ENCODE results near the gene KMO.
A peak's percentile ranks its signal among the peaks of the same experiment; 100 is the strongest.

The KMO gene
- total RNA-seq, result 0 to 0.14 reads per million in 2 donors

DNA sequence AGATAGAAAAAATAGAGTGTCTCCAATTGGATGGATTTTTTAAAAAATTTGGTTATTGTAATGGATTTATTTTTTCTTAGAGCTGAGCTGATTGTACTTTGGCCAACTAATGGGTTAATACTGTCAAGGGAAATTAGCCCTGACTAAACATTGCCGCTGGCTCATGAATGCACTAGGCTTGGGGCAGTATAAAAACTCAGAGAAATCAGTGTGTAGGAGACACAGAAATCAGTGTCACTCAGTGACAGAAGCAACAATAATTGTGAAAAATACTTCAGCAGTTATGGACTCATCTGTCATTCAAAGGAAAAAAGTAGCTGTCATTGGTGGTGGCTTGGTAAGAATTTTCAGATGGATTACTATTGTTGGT is at the start of gene KMO:
Gene KMO (plus strand): TSS at position 217 of the 370 bp plus-strand sequence. CDS start 67 bp downstream, at position 284.
- no peak for DNase-seq

GRCh38 chr1:241482761-241483250 is 49.4 kb upstream of the KMO start:
- DNase-seq, result no peak

- DNase-seq, result no peak
Observed at GRCh38 chr1:241485145-241485544, 47.0 kb upstream of the KMO start.

- no peak for DNase-seq
Observed at GRCh38 chr1:241485554-241485992, 46.6 kb upstream of the KMO start.

- no peak for DNase-seq
Observed at GRCh38 chr1:241488739-241489138, 43.4 kb upstream of the KMO start.

DNA sequence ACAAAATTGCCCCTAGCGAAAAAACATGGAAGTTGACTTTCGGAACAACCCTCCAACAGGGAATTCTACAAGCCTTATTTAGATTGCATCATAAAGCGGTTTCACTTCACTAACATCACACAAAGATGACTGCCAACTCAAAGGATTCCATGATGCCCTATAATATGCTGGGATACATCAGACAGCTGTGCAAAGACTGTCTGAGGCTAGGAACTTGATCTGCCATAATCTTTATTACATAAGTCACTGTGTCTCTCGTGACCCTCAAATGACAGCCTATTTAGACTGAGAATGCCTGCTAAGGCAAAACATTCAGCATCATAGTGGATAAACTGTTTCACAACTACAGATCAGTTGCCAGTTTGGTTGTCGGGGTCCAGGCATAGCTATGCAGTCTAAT is 36.4 kb upstream of the KMO start:
- DNase-seq, result no peak

- no peak for DNase-seq
Observed at GRCh38 chr1:241499910-241500309, 32.3 kb upstream of the KMO start.

GRCh38 chr1:241503444-241503843 is 28.7 kb upstream of the KMO start:
- DNase-seq, result no peak

- no peak for DNase-seq
Observed at GRCh38 chr1:241507189-241507863, 24.9 kb upstream of the KMO start.

GRCh38 chr1:241513378-241513777 is 18.8 kb upstream of the KMO start:
- DNase-seq, result no peak

- no peak for DNase-seq
Observed at GRCh38 chr1:241518476-241519307, 13.5 kb upstream of the KMO start.

DNA sequence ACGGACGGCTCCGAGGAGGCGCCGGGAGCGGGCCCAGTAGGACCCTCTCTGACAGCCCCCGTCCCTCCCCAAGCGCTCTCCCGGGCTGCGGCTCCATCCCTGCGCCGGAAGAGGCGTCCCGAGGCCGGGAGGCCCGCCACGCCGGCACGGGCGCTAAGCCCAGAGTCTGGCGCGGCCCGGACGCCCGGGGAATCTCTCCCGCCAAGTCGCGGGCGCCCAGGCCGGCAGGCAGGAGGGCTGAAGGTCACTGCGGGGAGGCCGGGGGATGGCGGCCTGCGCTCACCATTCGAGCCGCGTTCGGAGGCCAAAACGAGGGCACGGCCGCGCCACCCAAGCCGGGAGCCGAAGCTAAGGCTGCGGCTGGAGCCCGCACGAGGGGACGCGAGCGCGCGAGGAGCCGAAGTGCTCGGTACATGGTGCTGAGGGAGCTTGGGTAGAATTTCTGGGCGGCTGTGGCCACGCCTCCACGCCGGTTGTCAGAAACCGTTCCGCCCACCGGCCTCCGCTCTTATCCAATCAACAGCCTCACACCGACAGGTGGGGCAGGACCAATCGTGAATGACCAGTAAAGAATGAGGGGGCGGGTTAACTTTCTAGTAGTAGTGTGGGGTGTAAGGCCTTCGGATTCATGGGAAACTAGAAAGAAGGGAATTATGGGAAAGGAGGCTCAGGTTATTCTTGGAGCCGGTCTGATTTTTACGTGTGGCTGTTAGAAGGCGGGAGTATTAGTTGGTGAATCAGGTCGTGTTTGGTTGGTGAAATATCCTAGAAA is 12.7 kb upstream of the KMO start, which contains the start of gene FH:
Gene FH (minus strand): TSS at position 448 of the 772 bp plus-strand sequence. CDS start 33 bp downstream, at position 415.
- DNase-seq, result peak; percentile 83

DNA sequence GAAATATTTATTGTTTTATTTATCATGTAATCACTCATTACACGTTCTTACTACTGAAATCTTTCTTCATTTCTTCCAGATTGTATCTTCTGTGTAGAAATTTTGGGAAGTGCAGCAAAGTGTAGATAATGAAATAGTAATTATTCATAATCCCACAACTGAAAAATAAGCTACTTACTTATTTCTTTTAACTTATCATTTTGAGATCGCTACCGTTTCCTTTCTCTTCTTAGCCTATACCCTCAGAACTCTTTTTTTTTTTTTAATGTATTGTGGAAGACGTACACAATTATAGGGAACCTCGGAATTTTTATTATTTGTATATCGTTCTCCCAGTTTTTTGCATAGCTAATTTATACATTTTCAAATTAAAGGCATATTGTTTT is 12.1 kb upstream of the KMO start:
- DNase-seq, result no peak

DNA sequence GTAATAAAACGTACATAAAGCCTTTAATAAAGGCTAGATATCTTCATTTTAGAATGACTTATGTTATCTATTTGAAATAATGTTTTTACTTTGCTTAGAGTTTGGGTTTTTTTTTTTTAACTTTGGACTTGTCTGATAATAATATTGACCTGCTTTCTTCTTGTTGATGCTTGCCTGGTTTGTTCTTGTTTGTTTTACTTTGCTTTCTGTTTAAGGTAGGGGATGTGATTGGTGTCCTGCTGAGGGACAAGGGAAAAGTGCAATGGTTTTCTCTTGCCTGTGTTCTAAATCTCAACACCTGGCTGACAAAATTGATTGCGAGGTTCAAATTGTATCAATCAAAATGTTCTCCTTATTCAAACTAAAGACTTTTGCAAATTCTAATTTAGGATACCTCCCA is 10.5 kb upstream of the KMO start:
- no peak for DNase-seq

DNA sequence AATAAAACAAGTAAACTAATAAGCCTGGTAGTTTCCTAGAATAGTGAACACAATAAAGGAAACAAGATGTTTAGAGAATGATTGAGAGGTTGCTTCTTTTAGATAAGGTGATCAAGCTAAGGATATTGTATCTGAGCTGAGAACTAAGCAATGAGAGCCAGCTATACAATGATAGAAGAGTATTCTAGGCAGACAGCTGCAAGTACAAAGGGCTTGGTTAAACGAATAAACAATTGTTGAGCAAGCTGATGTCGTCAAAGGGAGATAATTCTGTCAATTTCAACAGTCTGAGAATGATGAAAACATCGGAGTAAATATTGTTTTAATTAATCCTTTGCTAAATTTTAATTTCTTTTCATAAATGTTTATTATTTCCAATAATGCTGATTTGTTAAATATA is 7.2 kb upstream of the KMO start:
- no peak for DNase-seq

GRCh38 chr1:241527146-241527545 is 5.0 kb upstream of the KMO start:
- DNase-seq, result no peak

GRCh38 chr1:241531195-241532161 is 700 bp upstream of the KMO start:
- DNase-seq, result no peak

DNA sequence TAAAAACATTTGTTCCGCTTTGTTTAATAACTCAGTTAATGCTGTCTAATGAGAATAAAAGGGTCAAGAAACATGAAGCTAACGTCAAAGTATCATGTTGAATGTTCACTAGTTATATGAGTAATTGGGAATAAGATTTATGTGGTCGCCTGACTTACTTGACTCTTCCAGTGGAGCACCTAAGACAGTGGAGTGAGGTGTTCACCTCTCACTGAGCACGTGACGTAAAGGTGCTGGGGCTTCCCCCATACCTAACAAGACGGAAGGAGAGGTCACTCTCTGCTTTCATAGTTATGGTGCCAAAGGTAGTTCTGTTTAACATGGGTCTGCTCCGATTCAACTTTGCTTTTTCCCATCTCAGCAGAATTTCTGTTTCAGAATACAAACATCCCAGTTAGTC is 686 bp downstream of the KMO start:
- no peak for DNase-seq

DNA sequence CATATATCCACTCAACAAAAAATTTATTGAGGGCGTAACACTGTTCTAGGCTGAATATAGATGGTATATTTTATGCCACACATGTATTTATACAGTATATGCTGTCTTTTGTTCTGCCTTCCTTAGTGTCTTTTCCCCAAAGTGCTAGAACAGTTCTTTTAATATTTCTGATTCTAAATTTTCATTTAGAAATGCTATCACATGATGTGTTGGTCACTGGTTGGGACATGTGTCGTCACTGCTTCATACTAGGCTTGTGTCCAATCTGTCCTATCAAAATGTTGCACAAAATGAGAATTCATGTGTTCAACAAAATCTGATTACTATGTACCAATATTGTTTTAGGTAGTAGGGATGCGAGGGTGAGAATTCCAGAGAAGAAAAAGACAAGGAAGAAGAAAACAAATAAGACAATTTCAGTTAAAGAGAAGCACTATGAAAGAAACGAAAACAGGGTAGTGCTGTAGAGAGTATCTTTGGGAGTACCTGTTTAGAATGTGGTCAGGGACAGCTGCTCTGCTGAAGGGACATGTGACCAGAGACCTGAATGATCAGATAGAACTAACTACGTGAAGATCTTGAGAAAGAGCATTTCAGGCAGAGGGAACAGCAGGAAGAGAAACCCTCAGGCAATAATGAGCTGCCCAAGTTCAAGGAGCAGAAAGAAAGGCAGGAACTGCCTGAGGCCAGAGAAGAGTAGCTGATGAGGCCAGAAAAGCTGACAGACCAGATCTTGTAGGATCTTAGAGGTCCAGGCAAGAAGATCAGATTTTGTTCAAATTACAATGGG is 1.3 kb downstream of the KMO start:
- DNase-seq, result no peak

GRCh38 chr1:241536304-241536703 is 4.1 kb downstream of the KMO start:
- no peak for DNase-seq

GRCh38 chr1:241536969-241537368 is 4.8 kb downstream of the KMO start:
- no peak for DNase-seq

All from T-helper 9 cell (primary cell).